ENCODE data around the gene CLDN15.
"Not testable (repeated sequence)": the region's sequence is repeated elsewhere in the genome, so short reads cannot be mapped to it uniquely, and the experiment has no call there.

Gene CLDN15

DNA sequence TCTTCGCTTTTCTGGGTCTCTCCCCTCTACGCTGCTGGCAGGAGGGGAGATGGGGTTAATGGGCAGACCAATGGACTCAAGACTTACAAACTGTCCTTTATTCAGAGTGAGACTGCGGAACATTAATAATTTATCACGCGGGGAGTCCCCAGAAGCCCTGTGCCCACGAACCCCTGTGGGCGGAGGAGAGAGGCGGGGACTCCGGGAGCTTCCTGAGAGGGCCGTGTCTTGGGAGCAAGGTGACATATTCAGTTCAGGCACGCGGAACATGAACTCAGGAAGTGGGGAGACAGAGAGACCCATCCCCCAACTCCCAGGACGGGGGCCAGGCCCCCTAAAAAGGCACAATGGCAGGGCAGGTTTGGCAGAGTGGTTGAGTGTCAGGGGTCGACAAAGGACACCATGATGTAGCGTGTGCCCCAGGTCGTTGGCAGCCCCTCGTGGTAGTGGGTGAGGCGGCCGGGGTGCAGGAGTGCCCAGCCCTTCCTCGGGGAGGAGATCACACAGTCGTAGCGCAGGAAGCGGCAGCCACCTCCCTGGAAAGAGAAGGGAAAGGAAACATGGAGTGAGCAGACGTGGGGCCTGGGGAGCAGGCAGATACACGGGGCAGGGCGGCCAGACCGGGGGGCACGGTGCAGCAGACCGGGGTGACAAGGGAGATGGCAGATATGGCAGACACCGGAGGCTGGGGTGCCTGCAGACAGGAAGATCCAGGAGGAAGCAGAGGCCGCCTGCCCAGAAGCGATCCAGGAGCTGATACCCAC, 31.5 kb downstream of the CLDN15 start:
- H3K4me1 ChIP-seq (ENCODE audit: control insufficient read depth in 1 of 2, insufficient read depth in 2 of 2, low read length in 2 of 2) = peaks cover 0 to 9% of the 10 kb centered on the region in 2 donors
- H3K9me3 ChIP-seq (ENCODE audit: control insufficient read depth in 1 of 2, low read length in 2 of 2) = no peaks in the 10 kb centered on the region
- H3K4me3 ChIP-seq (ENCODE audit: low read depth in 1 of 2, low read length in 2 of 2) = no peak overlapping the region
- peaks cover 7 to 49% of the 10 kb centered on the region in 2 donors for H3K36me3 ChIP-seq (ENCODE audit: control insufficient read depth in 1 of 2, insufficient read depth in 2 of 2, low read length in 2 of 2)
- H3K27ac ChIP-seq (ENCODE audit: low read length) = no peak overlapping the region
- H3K27me3 ChIP-seq (ENCODE audit: low read depth, low read length) = peaks cover 5% of the 10 kb centered on the region

DNA sequence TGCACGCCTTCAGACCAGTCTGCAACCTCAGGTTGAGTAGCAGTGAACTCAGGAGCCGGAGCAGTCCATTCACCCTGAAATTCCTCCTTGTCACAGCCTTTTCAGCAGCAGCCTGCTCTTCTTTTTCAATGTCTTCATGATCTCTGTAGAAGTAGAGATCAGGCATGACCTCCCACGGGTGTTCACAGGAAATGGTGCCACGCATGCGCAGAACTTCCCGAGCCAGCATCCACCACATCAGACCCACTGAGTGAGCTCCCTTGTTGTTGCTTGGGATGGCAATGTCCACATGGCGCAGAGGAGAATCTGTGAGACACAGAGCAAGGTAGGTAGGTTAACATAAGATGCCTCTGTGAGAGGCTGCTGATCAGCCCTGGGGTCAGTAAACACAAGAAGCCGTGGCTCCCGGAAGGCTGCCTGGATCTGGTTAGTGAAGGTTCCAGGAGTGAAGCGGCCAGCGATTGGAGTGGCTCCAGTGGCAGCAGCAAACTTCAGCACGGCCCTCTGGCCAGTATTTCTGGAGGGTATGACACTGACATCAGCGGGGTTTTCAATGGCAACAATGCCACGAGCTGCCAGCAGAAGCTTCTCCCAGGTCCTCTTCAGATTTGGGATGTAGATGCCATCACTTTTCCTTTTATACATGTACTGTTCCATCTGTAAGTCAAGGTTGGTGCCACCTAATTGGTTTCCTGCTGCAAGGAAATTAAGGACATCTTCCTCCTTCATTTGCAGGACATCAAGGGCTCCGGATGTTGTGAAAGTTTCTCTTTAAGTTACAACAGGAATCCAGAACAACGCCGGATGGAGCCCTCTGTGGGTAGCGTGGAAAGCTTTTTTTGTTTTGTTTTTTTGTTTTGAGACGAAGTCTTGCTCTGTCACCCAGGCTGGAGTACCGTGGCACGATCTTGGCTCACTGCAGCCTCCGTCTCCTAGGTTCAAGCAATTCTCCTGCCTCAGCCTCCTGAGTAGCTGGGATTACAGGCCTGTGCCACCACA, 33.6 kb downstream of the CLDN15 start:
- H3K27ac ChIP-seq (ENCODE audit: low read length); H3K9me3 ChIP-seq (ENCODE audit: control insufficient read depth in 1 of 2, low read length in 2 of 2); H3K4me3 ChIP-seq (ENCODE audit: low read depth in 1 of 2, low read length in 2 of 2); H3K4me1 ChIP-seq (ENCODE audit: control insufficient read depth in 1 of 2, insufficient read depth in 2 of 2, low read length in 2 of 2): not testable (repeated sequence)
- H3K36me3 ChIP-seq (ENCODE audit: control insufficient read depth in 1 of 2, insufficient read depth in 2 of 2, low read length in 2 of 2) = peaks cover 0 to 32% of the 10 kb centered on the region in 2 donors
- peaks cover 14% of the 10 kb centered on the region for H3K27me3 ChIP-seq (ENCODE audit: low read depth, low read length)

DNA sequence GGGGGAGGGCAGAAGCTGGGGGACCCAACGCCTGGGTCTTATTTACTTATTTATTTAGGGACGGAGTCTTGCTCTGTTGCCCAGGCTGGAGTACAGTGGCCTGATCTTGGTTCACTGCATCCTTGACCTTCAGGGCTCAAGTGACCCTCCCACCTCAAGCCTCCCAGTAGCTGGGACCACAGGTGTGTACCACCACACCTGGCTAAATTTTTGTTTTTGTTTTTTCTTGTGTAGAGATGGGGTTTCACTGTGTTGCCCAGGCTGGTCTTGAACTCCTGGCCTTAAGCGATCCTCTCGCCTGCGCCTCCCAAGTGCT, 35.0 kb downstream of the CLDN15 start:
- Histone ChIP-seq H3K27ac (ENCODE audit: low read length) (no peak overlapping the region), H3K9me3 (ENCODE audit: control insufficient read depth in 1 of 2, low read length in 2 of 2) (no peaks in the 10 kb centered on the region), H3K4me1 (ENCODE audit: control insufficient read depth in 1 of 2, insufficient read depth in 2 of 2, low read length in 2 of 2) (peaks cover 0 to 9% of the 10 kb centered on the region in 2 donors), H3K36me3 (ENCODE audit: control insufficient read depth in 1 of 2, insufficient read depth in 2 of 2, low read length in 2 of 2) (peaks cover 0 to 17% of the 10 kb centered on the region in 2 donors), H3K4me3 (ENCODE audit: low read depth in 1 of 2, low read length in 2 of 2) (no peak overlapping the region), H3K27me3 (ENCODE audit: low read depth, low read length) (peaks cover 14% of the 10 kb centered on the region)

DNA sequence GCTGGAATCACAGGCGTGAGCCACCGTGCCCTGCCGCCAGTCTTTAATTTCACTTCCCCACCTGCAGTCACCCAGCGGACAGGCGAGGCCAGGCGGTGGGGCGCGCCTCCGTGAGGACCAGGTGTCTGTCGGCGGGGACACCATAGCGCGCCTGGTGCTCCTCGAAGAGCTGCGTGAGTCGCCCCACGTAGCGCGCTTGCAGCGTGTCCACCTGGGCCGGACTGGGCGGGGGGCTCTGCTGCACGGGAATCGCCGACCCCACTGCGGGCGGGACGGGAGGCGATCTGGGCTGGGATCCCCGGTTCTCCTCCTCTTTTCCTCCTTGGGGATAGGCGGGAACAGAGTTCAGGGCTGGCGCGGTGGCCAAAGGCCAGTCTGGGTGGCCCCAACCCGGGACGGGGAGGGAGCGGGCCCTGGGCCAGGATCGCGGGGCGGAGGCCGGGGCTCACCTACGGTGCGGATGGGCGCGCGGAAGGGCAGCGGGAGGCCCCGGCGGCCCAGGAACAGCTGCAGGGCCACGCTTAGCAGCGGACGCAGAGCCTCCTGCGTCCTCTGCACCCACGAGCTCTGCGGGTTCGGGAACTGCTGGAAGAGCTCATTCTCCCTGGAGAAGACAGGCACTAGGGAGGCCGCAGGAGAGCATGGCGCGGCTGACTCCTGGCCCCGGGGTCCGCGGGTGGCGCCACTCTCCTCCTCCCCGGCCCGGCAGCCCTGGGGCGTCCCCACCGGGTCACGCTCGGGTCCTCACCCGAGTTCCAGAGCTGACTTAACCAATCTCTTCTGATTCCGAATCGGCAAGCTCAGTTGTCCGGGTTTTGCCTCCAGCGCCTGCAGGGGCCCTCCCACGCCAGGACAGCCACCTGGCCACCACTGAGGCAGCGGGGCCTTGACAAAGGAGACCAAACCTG, 35.7 kb downstream of the CLDN15 start:
- H3K36me3 ChIP-seq (ENCODE audit: control insufficient read depth in 1 of 2, insufficient read depth in 2 of 2, low read length in 2 of 2) = peaks cover 0 to 12% of the 10 kb centered on the region in 2 donors
- peaks cover 0 to 9% of the 10 kb centered on the region in 2 donors for H3K4me1 ChIP-seq (ENCODE audit: control insufficient read depth in 1 of 2, insufficient read depth in 2 of 2, low read length in 2 of 2)
- H3K4me3 ChIP-seq (ENCODE audit: low read depth in 1 of 2, low read length in 2 of 2) = peak overlapping the region in 1 of 2 donors; percentile 23
- no peaks in the 10 kb centered on the region for H3K9me3 ChIP-seq (ENCODE audit: control insufficient read depth in 1 of 2, low read length in 2 of 2)
- H3K27me3 ChIP-seq (ENCODE audit: low read depth, low read length) = peaks cover 14% of the 10 kb centered on the region
- no peak overlapping the region for H3K27ac ChIP-seq (ENCODE audit: low read length)

DNA sequence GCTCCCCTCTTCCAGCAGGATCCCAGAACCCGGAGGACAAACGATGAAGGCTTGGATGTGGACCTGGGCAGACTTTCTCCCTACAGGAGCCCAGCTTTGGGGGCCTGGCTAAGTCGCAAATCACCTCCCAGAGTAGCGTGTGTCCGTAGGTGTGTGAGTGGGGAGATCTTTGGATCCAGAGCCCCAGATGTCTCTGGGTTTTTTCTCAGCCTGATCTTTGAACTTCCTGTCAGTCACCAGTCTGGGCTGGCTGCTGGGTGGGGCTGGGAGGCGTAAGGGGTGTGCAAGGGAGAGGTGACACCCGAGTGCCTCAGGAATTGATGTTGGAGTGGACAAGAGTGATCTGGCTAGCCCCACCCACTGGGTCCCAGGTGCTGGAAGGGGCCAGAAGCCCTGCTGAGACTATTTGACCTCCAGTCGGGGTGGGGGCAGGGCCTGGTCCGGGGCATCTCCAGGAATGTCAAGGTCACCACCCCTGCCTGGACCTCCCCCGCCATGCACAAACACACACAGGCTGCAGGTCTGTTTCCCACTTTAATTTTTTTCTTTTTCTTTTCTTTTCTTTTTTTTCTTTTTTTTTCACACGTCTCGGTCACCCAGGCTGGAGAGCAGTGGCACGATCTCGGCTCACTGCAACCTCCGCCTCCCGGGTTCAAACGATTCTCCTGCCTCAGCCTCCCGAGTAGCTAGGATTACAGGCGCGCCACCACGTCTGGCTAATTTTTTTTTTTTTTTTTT, 36.6 kb downstream of the CLDN15 start, which contains the start of gene MOGAT3:
Gene MOGAT3, minus strand, starts transcription at position 175 of the 738 bp plus-strand sequence. CDS start 182 bp downstream, outside the sequence.
- Histone ChIP-seq H3K4me3 (ENCODE audit: low read depth in 1 of 2, low read length in 2 of 2) (peak within 1 kb of the TSS; percentile 23 to 45), H3K27me3 (ENCODE audit: low read depth, low read length) (peaks cover 14% of the 10 kb centered on the region), H3K4me1 (ENCODE audit: control insufficient read depth in 1 of 2, insufficient read depth in 2 of 2, low read length in 2 of 2) (peaks cover 0 to 9% of the 10 kb centered on the region in 2 donors), H3K27ac (ENCODE audit: low read length) (peak within 1 kb of the TSS; percentile 27), H3K9me3 (ENCODE audit: control insufficient read depth in 1 of 2, low read length in 2 of 2) (no peaks in the 10 kb centered on the region), H3K36me3 (ENCODE audit: control insufficient read depth in 1 of 2, insufficient read depth in 2 of 2, low read length in 2 of 2) (peaks cover 0 to 4% of the 10 kb centered on the region in 2 donors)

DNA sequence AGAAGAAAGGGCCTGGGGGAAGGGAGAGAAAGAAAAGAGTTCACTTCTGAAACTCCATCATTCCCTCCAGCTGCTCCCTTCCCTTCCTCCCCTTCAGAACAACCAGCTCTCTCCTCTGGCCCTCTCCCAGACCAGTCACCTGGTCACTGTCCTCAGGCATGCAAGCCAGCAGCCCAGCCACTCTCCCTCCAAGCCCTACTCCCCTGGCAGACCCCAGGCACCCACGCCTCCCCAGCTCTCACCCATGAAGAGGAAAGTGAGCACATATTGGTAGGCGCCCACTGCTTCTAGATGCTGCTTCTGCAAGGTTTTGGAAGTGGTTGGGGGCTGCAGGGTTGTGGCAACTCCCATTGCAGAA, 37.1 kb downstream of the CLDN15 start:
- no peaks in the 10 kb centered on the region for H3K9me3 ChIP-seq (ENCODE audit: control insufficient read depth in 1 of 2, low read length in 2 of 2)
- peaks cover 14% of the 10 kb centered on the region for H3K27me3 ChIP-seq (ENCODE audit: low read depth, low read length)
- H3K4me1 ChIP-seq (ENCODE audit: control insufficient read depth in 1 of 2, insufficient read depth in 2 of 2, low read length in 2 of 2) = peaks cover 0 to 9% of the 10 kb centered on the region in 2 donors
- H3K27ac ChIP-seq (ENCODE audit: low read length) = peak overlapping the region; percentile 27
- H3K36me3 ChIP-seq (ENCODE audit: control insufficient read depth in 1 of 2, insufficient read depth in 2 of 2, low read length in 2 of 2) = no peaks in the 10 kb centered on the region
- peak overlapping the region in 1 of 2 donors; percentile 45 for H3K4me3 ChIP-seq (ENCODE audit: low read depth in 1 of 2, low read length in 2 of 2)

DNA sequence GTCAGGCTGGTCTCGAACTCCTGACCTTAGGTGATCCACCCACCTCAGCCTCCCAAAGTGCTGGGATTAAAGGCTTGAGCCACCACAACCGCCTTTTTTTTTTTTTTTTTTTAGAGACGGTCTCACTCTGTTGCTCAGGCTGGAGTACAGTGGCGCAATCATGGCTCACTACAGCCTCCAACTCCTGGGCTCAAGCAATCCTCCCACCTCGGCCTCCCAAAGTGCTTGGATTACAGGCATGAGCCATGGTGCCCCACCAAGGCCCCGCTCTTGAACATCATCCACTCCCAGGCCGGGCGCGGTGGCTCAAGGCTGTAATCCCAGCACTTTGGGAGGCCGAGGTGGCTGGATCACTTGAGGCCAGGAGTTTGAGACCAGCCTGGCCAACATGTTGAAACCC, 38.1 kb downstream of the CLDN15 start:
- H3K36me3 ChIP-seq (ENCODE audit: control insufficient read depth in 1 of 2, insufficient read depth in 2 of 2, low read length in 2 of 2); H3K27ac ChIP-seq (ENCODE audit: low read length); H3K9me3 ChIP-seq (ENCODE audit: control insufficient read depth in 1 of 2, low read length in 2 of 2); H3K4me1 ChIP-seq (ENCODE audit: control insufficient read depth in 1 of 2, insufficient read depth in 2 of 2, low read length in 2 of 2); H3K4me3 ChIP-seq (ENCODE audit: low read depth in 1 of 2, low read length in 2 of 2): not testable (repeated sequence)
- H3K27me3 ChIP-seq (ENCODE audit: low read depth, low read length) = peaks cover 14% of the 10 kb centered on the region

DNA sequence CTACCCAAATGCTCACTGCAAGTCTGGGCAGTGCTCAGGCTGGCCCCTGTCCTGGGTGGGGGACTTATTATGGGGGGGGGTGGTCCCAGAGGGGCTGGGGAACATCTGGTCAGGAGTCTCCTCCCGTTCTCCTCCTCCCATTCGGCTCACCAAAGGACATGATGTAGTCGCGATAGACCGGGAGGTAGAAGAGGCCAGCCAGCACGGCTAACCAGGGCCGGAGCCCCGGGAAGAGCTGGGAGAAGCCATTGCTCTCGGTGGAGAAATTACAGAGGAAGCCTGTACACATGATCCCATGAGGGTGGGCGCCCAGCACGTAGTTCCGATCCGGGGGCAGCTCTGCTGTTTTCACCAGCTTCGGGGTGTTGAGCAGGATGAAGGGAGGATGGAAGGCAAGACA, 39.1 kb downstream of the CLDN15 start:
- Histone ChIP-seq H3K9me3 (ENCODE audit: control insufficient read depth in 1 of 2, low read length in 2 of 2) (no peaks in the 10 kb centered on the region), H3K4me3 (ENCODE audit: low read depth in 1 of 2, low read length in 2 of 2) (no peak overlapping the region), H3K36me3 (ENCODE audit: control insufficient read depth in 1 of 2, insufficient read depth in 2 of 2, low read length in 2 of 2) (no peaks in the 10 kb centered on the region), H3K4me1 (ENCODE audit: control insufficient read depth in 1 of 2, insufficient read depth in 2 of 2, low read length in 2 of 2) (peaks cover 0 to 9% of the 10 kb centered on the region in 2 donors), H3K27me3 (ENCODE audit: low read depth, low read length) (peaks cover 14% of the 10 kb centered on the region), H3K27ac (ENCODE audit: low read length) (no peak overlapping the region)

DNA sequence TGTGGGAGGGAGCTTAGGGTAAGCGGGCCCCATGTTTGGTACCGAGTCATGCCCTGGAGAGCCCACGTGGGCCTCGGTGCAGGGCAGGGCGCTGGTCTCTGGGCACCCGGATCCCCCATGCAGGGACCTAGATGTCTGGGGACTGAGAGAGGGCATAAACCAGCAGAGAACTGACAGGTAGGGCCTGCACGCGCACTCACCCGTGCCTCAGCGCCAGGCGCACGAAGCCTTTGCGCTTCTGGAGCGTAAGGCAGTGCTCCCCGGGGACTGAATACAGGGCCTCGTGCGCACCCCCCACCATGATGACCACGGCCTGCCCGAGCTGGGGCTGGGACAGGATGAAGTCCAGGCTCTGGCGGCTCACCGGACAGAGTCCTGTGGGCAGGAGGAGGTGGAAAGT, 39.6 kb downstream of the CLDN15 start:
- peaks cover 0 to 9% of the 10 kb centered on the region in 2 donors for H3K4me1 ChIP-seq (ENCODE audit: control insufficient read depth in 1 of 2, insufficient read depth in 2 of 2, low read length in 2 of 2)
- peaks cover 14% of the 10 kb centered on the region for H3K27me3 ChIP-seq (ENCODE audit: low read depth, low read length)
- H3K4me3 ChIP-seq (ENCODE audit: low read depth in 1 of 2, low read length in 2 of 2) = no peak overlapping the region
- H3K27ac ChIP-seq (ENCODE audit: low read length) = no peak overlapping the region
- no peaks in the 10 kb centered on the region for H3K9me3 ChIP-seq (ENCODE audit: control insufficient read depth in 1 of 2, low read length in 2 of 2)
- H3K36me3 ChIP-seq (ENCODE audit: control insufficient read depth in 1 of 2, insufficient read depth in 2 of 2, low read length in 2 of 2) = no peaks in the 10 kb centered on the region

DNA sequence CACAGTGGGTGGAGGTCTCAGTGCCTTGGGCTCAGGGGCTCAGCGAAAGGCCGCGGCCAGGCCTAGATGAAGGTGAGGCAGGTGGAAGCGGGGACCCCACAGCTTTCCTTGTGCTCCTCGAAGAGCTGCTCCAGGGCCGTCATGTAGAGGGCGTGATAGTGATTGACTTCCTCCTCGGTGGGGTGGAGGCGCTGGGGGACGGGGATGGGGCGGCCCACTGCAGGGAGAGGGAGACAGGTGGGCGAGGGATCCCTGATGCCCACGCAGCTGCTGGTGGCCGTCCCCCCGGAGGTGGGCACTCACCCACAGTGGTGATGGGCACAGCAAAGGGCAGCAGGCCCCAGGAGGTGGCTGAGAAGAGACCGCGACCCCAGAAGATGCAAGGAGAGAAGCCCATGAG, 41.7 kb downstream of the CLDN15 start:
- no peaks in the 10 kb centered on the region for H3K36me3 ChIP-seq (ENCODE audit: control insufficient read depth in 1 of 2, insufficient read depth in 2 of 2, low read length in 2 of 2)
- no peak overlapping the region for H3K4me3 ChIP-seq (ENCODE audit: low read depth in 1 of 2, low read length in 2 of 2)
- H3K4me1 ChIP-seq (ENCODE audit: control insufficient read depth in 1 of 2, insufficient read depth in 2 of 2, low read length in 2 of 2) = no peaks in the 10 kb centered on the region
- H3K27me3 ChIP-seq (ENCODE audit: low read depth, low read length) = peaks cover 6% of the 10 kb centered on the region
- no peak overlapping the region for H3K27ac ChIP-seq (ENCODE audit: low read length)
- no peaks in the 10 kb centered on the region for H3K9me3 ChIP-seq (ENCODE audit: control insufficient read depth in 1 of 2, low read length in 2 of 2)
